Measurements from ENCODE around the gene TUBGCP2.

- TF ChIP-seq CTCF (IDR thresholded peaks at IDR 0.05; ENCODE audit: insufficient read depth, low read length, poor library complexity, severe bottlenecking) (no peak), EZH2phosphoT487 (conservative IDR thresholded peaks at IDR 0.05; ENCODE audit: low read length) (no peak)
These were observed 63.0 kb downstream of the TUBGCP2 start for GRCh38 chr10:133245439-133246235.

All from SU-DHL-6 (cell line).